GM23248 (cell line): ENCODE data around the gene NTNG2.

Experiments used
- EZH2 ChIP-seq: fragments of 200-600 bp; sonication (generic); IDR thresholded peaks from 2 replicates; pipeline ENCODE4 v1.6.1; 2018; ENCODE audit warnings: antibody characterized with exemption, mild to moderate bottlenecking; ENCODE audit not compliant: insufficient read depth, poor library complexity, severe bottlenecking
- EZH2phosphoT487 ChIP-seq: fragments of 200-600 bp; sonication (generic); IDR thresholded peaks from 2 replicates; pipeline ENCODE4 v1.6.1; 2018; ENCODE audit warnings: antibody characterized with exemption, moderate library complexity, mild to moderate bottlenecking, low read depth; ENCODE audit not compliant: insufficient read depth

DNA sequence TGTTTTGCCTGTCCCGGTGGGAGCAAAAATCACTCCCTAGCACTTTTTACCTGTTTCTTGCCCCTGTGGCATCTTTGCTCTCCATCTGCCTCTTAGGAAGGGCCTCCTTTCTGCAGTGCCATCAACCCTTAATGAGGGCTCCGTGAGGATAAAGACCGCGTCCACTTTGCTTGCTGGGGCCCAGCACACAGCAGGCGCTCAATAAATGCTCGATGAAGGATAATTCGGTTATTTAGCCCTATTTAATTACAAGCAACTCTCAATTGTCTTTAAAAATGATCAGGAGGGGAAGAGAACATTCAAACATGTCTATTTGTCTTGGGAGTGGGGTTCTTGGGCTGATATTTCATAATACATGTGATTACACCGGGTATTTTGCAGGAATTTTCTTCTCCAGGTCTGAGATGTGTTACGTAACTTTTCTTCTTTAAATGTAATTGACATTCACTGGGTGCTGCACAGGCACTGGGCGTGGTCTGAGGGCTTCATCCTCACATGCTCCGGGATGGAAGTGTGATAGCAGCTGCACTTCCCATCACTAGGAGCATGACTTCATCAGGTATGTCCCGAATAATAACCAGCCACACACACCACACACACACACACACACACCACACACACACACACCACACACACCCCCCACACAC lies 19.8 kb upstream of the NTNG2 start:
- TF ChIP-seq EZH2 (no peak), EZH2phosphoT487 (no peak)
